Lower leg skin (tissue), 4 donors: ENCODE results near the gene USP2. TPM values are rescaled to one million over a fixed set of nuclear protein-coding genes. Genes with fewer than 3 reads are reported as not detected.
A peak's percentile ranks its signal among the peaks of the same experiment; 100 is the strongest.

Experiments used
- DNase-seq, 2 donors: peaks; one replicate each; pipeline ENCODE4 v3.0.0-alpha.2; 2019; ENCODE audit warnings: low spot score in 2 of 2
- H3K4me3 ChIP-seq: fragments of 200-600 bp; sonication (generic); 2 replicates; pipeline ENCODE4 v1.5.1; 2017; ENCODE audit warnings: mild to moderate bottlenecking, low read depth; ENCODE audit not compliant: poor library complexity, severe bottlenecking
- CTCF ChIP-seq, 3 donors: fragments of 450-650 bp; IDR thresholded peaks; one replicate each; pipeline ENCODE4 v1.5.1; 2016; ENCODE audit warnings: antibody characterized with exemption in 3 of 3, mild to moderate bottlenecking in 3 of 3, moderate library complexity in 2 of 3
- POLR2A ChIP-seq, 2 donors: fragments of 450-650 bp; IDR thresholded peaks; one replicate each; pipeline ENCODE4 v1.6.1; 2016 to 2017; ENCODE audit warnings: antibody characterized with exemption in 2 of 2, mild to moderate bottlenecking in 1 of 2, moderate library complexity in 1 of 2
- WGBS, 2 donors: methylation state at CpG; one replicate each; pipeline ENCODE4 v1.1.5; 2018; 5-methylcytosine and 5-hydroxymethylcytosine counted together
- intact Hi-C: fragments of 100-400 bp; cut with DNase I; formaldehyde crosslinking; loops from one replicate; pipeline ENCODE4 v1.15.0; 2023; ENCODE audit warnings: low total_unique reads
- total RNA-seq, 4 donors: library from RNA; depleted of rRNA; stranded (reverse); fragments of >200 nt; gene quantifications; one replicate each; pipeline ENCODE4 v1.1.0, GENCODE V29; 2016

The USP2 gene
- total RNA-seq, 4 donors from 2014 or later: 15.0 to 35.6 (median 18.1) TPM

- no peak for TF ChIP-seq POLR2A (IDR thresholded peaks at IDR 0.05)
- TF ChIP-seq CTCF (IDR thresholded peaks at IDR 0.05): no peak
- intact Hi-C loops: no loop called here
- peak; percentile 60 to 89 for DNase-seq
- 53 to 58% methylated on average over 5 of the region's 5 CpGs for WGBS, 2 donors
- no peak overlapping the region for H3K4me3 ChIP-seq
These were observed 7.4 kb downstream of the USP2 start for GRCh38 chr11:119373921-119374631.

- peak in 1 of 2 donors; percentile 82 for DNase-seq
These were observed 8.2 kb downstream of the USP2 start for GRCh38 chr11:119373059-119373920.

GRCh38 chr11:119372260-119373058 lies 9.0 kb downstream of the USP2 start:
- H3K4me3 ChIP-seq: no peak overlapping the region
- peak in 1 of 2 donors; percentile 74 for DNase-seq
- intact Hi-C loops: no loop called here
- TF ChIP-seq POLR2A (IDR thresholded peaks at IDR 0.05) (no peak), CTCF (IDR thresholded peaks at IDR 0.05) (no peak)
- WGBS, 2 donors: 85 to 91% methylated on average over 23 to 26 of the region's 26 CpGs

More at GRCh38 chr11:119373059-119373920, 8.2 kb downstream of the USP2 start:
- WGBS, 2 donors: 84 to 86% methylated on average over 22 to 23 of the region's 23 CpGs
- TF ChIP-seq CTCF (IDR thresholded peaks at IDR 0.05): no peak
- TF ChIP-seq POLR2A (IDR thresholded peaks at IDR 0.05): no peak
- H3K4me3 ChIP-seq: no peak overlapping the region
- intact Hi-C loops: no loop called here

- H3K4me3 ChIP-seq: no peak overlapping the region
- 30 to 52% methylated on average over 8 of the region's 8 CpGs for WGBS, 2 donors
- TF ChIP-seq POLR2A (IDR thresholded peaks at IDR 0.05): no peak
- no peak for TF ChIP-seq CTCF (IDR thresholded peaks at IDR 0.05)
- intact Hi-C loops: no loop called here
- DNase-seq: no peak
These were observed 9.7 kb downstream of the USP2 start for GRCh38 chr11:119371778-119372182.

DNA sequence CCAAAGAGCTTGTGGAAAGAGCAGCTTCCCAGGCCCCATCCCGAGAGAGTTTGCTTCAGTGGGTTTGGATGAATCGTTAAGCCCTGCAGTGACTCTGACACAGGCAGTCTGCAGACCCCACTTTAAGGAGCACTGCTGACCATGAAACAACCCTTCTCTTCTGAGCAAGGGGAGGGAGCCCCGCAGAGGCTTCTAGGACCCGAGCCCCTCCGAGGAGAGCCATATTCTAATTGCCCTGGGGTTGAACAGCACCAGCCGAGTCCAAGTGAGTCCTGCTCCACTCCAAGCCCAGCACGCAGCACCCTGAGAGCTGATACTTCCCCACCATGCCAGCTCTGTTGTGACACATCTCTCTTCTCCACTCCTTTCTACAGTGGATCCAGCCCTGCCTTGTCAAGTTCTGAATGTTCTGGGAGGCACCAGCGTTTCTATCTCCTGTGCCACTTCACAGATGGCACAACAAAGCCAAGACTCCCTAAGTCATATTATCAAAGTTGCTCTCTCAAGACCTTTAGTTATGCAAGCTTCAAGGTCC lies 10.4 kb downstream of the USP2 start:
- TF ChIP-seq CTCF (IDR thresholded peaks at IDR 0.05) (no peak), POLR2A (IDR thresholded peaks at IDR 0.05) (no peak)
- 70 to 79% methylated on average over 8 of the region's 8 CpGs for WGBS, 2 donors
- intact Hi-C loops: no loop called here

More for the DNA sequence above, 10.4 kb downstream of the USP2 start:
- H3K4me3 ChIP-seq: no peak overlapping the region
- DNase-seq: no peak
